CD14-positive monocyte (primary cell): ENCODE measurements around the gene PSORS1C2. TPM values are rescaled to one million over a fixed set of nuclear protein-coding genes. Genes with fewer than 3 reads are reported as not detected.
A peak's percentile ranks its signal among the peaks of the same experiment; 100 is the strongest.

ENCODE experiments used
- DNase-seq, 3 donors: peaks; one replicate each; pipeline ENCODE4 v3.0.0-alpha.2; 2011 to 2022
- H2AFZ ChIP-seq: 2 replicates; pipeline ENCODE4 v1.6.0; 2012; ENCODE audit warnings: mild to moderate bottlenecking, low read depth, low read length, inconsistent platforms; ENCODE audit not compliant: insufficient read depth, poor library complexity, severe bottlenecking
- H3K27ac ChIP-seq, 2 donors: 1 replicate in 1 of 2; 2 replicates in 1 of 2; pipeline ENCODE4 v1.5.1; 2012 to 2013; ENCODE audit warnings: low read length in 2 of 2, control low read depth in 1 of 2, inconsistent platforms in 1 of 2, low read depth in 1 of 2, mild to moderate bottlenecking in 1 of 2
- H3K27me3 ChIP-seq, 2 donors: one replicate each; pipeline versions ENCODE4 v1.6.0 to v1.6.1; 2011 to 2013; ENCODE audit warnings: low read length in 2 of 2; ENCODE audit not compliant: control insufficient read depth in 2 of 2, insufficient read depth in 2 of 2
- H3K36me3 ChIP-seq, 2 donors: replicated peaks in 1 of 2; 1 replicate in 1 of 2; 2 replicates in 1 of 2; pipeline versions ENCODE4 v1.5.1 to v1.6.1; 2012 to 2013; ENCODE audit warnings: low read length in 2 of 2, control low read depth in 1 of 2, inconsistent platforms in 1 of 2, mild to moderate bottlenecking in 1 of 2; ENCODE audit not compliant: insufficient read depth in 2 of 2, control insufficient read depth in 1 of 2
- H3K4me1 ChIP-seq, 2 donors: 1 replicate in 1 of 2; 2 replicates in 1 of 2; pipeline versions ENCODE4 v1.5.1 to v1.6.1; 2012 to 2013; ENCODE audit warnings: low read length in 2 of 2, control low read depth in 1 of 2, inconsistent platforms in 1 of 2, mild to moderate bottlenecking in 1 of 2, moderate library complexity in 1 of 2; ENCODE audit not compliant: insufficient read depth in 2 of 2, control insufficient read depth in 1 of 2
- H3K4me2 ChIP-seq: replicated peaks from 2 replicates; pipeline ENCODE3; 2012; ENCODE audit warnings: low read length, moderate library complexity, mild to moderate bottlenecking; ENCODE audit not compliant: poor library complexity, severe bottlenecking; ENCODE audit errors: extremely low read depth
- H3K4me3 ChIP-seq, 3 experiments: fragments of 200-600 bp in 1 of 3; sonication (generic) in 1 of 3; replicated peaks in 1 of 3; 1 replicate in 2 of 3; 2 replicates in 1 of 3; pipeline ENCODE4 v1.5.1; 2011 to 2013; ENCODE audit warnings: low read length in 3 of 3, mild to moderate bottlenecking in 3 of 3, control low read depth in 2 of 3, low read depth in 2 of 3, inconsistent platforms in 1 of 3, moderate library complexity in 1 of 3
- H3K79me2 ChIP-seq: 2 replicates; pipeline ENCODE4 v1.6.0; 2012; ENCODE audit warnings: mild to moderate bottlenecking, control low read depth, inconsistent platforms, low read length, moderate library complexity; ENCODE audit not compliant: insufficient read depth
- H3K9ac ChIP-seq: 2 replicates; pipeline ENCODE4 v1.6.0; 2017; ENCODE audit warnings: low read length, mild to moderate bottlenecking; ENCODE audit not compliant: insufficient read depth, poor library complexity, severe bottlenecking
- H3K9me3 ChIP-seq, 2 donors: replicated peaks in 1 of 2; 1 replicate in 1 of 2; 2 replicates in 1 of 2; pipeline versions ENCODE4 v1.5.1 to v1.6.1; 2012 to 2013; ENCODE audit warnings: low read length in 2 of 2, control low read depth in 1 of 2; ENCODE audit not compliant: control insufficient read depth in 1 of 2, insufficient read depth in 1 of 2
- H4K20me1 ChIP-seq: 2 replicates; pipeline ENCODE4 v1.6.0; 2012; ENCODE audit warnings: mild to moderate bottlenecking, low read length, control low read depth, moderate library complexity; ENCODE audit not compliant: insufficient read depth
- H3K27ac Mint-ChIP-seq, 7 donors: one replicate each; pipeline ENCODE4 v1.8.0; 2020; ENCODE audit warnings: mild to moderate bottlenecking in 7 of 7, mixed read lengths in 7 of 7, moderate library complexity in 6 of 7, inconsistent platforms in 2 of 7
- H3K27me3 Mint-ChIP-seq, 3 donors: one replicate each; pipeline ENCODE4 v1.8.0; 2021 to 2022; ENCODE audit warnings: low read depth in 3 of 3, mild to moderate bottlenecking in 3 of 3, mixed read lengths in 3 of 3, moderate library complexity in 3 of 3, inconsistent platforms in 1 of 3
- H3K36me3 Mint-ChIP-seq, 2 donors: one replicate each; pipeline ENCODE4 v1.8.0; 2020; ENCODE audit warnings: mixed read lengths in 2 of 2, inconsistent platforms in 1 of 2, mild to moderate bottlenecking in 1 of 2
- H3K4me1 Mint-ChIP-seq: one replicate; pipeline ENCODE4 v1.8.0; 2020; ENCODE audit warnings: mild to moderate bottlenecking, mixed read lengths
- H3K4me3 Mint-ChIP-seq, 2 donors: one replicate each; pipeline ENCODE4 v1.8.0; 2020; ENCODE audit warnings: mild to moderate bottlenecking in 2 of 2, mixed read lengths in 2 of 2, moderate library complexity in 1 of 2
- H3K9me3 Mint-ChIP-seq, 7 donors: one replicate each; pipeline ENCODE4 v1.8.0; 2020 to 2022; ENCODE audit warnings: mixed read lengths in 7 of 7, mild to moderate bottlenecking in 6 of 7, moderate library complexity in 6 of 7, inconsistent platforms in 2 of 7
- WGBS: methylation state at CpG from one replicate; pipeline ENCODE4 v1.1.5; 2013; ENCODE audit warnings: missing lambda C conversion rate; ENCODE audit not compliant: insufficient coverage; 5-methylcytosine and 5-hydroxymethylcytosine counted together
- intact Hi-C, 2 donors: fragments of 100-400 bp; cut with micrococcal nuclease; formaldehyde crosslinking; loops; one replicate each; pipeline versions ENCODE4 v1.15.0 to v1.15.1; 2023
- polyA plus RNA-seq, 3 donors: library from polyadenylated mRNA; depleted of rRNA in 1 of 3; unstranded in 2 of 3; stranded (reverse) in 1 of 3; fragments of 300-500 nt in 2 of 3; fragments of >200 nt in 1 of 3; fragmentation: Illumina TruSeq in 2 of 3; gene quantifications; 1 replicate in 2 of 3; 2 replicates in 1 of 3; pipeline ENCODE4 v1.2.3, GENCODE V29; 2012 to 2021
- TF ChIP-seq, protein P1 (sequence below): fragments of 200-600 bp; IDR thresholded peaks from one replicate; pipeline ENCODE4 v1.8.0; 2022; ENCODE audit warnings: antibody characterized with exemption, mild to moderate bottlenecking

The PSORS1C2 gene
- polyA plus RNA-seq, 3 donors = not detected

DNA sequence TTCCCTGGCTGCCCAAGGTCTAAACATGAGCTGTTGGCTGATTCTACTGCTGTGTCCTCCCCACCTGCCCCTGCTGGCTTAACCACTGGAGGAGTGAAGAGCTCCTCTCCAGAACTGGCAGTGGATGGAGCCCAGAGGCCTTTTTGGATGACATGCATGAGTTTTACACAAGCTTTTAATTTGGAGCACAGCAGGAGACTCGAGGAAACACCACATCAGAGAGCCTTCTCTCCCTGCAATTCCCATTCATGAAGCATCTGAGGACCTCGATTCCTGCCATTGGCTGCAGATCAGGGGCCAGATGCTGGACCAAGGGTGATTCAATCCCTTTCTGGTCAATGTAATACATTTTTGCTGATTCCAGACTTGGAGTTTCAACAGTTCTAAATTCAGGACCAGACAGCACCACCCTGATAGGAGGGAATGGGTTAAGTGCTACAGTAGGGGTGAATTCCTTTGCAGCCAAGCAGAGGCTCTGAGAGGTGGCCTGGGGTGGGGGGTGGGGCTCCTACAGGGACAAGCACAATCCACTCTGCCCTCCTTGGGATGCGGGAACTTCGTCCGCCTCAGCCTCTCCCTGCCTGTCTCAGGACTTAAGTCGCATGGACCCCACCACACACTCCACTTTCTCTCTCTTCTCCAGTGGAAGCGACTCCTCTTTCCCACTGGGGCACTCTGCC is 24.9 kb downstream of the PSORS1C2 start:
- Histone ChIP-seq H2AFZ (peak overlapping the region; percentile 17), H3K27ac (no peak overlapping the region), H3K27me3 (peaks cover 0 to 3% of the 10 kb centered on the region in 2 donors), H4K20me1 (no peaks in the 10 kb centered on the region), H3K36me3 (no peaks in the 10 kb centered on the region), H3K4me1 (peaks cover 9 to 25% of the 10 kb centered on the region in 2 donors), H3K9me3 (no peaks in the 10 kb centered on the region), H3K9ac (no peak overlapping the region), H3K79me2 (no peaks in the 10 kb centered on the region), H3K4me2 (no peak overlapping the region), H3K4me3 (no peak overlapping the region)
- H3K4me1 Mint-ChIP-seq = peaks cover 30% of the 10 kb centered on the region
- peaks cover 17 to 19% (median 18%) of the 10 kb centered on the region in 3 donors for H3K27me3 Mint-ChIP-seq
- H3K9me3 Mint-ChIP-seq = peaks cover 0 to 2% (median 0%) of the 10 kb centered on the region in 7 donors
- TF ChIP-seq, protein P1, sequence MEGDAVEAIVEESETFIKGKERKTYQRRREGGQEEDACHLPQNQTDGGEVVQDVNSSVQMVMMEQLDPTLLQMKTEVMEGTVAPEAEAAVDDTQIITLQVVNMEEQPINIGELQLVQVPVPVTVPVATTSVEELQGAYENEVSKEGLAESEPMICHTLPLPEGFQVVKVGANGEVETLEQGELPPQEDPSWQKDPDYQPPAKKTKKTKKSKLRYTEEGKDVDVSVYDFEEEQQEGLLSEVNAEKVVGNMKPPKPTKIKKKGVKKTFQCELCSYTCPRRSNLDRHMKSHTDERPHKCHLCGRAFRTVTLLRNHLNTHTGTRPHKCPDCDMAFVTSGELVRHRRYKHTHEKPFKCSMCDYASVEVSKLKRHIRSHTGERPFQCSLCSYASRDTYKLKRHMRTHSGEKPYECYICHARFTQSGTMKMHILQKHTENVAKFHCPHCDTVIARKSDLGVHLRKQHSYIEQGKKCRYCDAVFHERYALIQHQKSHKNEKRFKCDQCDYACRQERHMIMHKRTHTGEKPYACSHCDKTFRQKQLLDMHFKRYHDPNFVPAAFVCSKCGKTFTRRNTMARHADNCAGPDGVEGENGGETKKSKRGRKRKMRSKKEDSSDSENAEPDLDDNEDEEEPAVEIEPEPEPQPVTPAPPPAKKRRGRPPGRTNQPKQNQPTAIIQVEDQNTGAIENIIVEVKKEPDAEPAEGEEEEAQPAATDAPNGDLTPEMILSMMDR = no peak
- peak overlapping the region in 2 of 7 donors; percentile 22 to 46 for H3K27ac Mint-ChIP-seq
- no peak overlapping the region for H3K4me3 Mint-ChIP-seq
- 60% methylated on average over 5 of the region's 7 CpGs for WGBS
- no peaks in the 10 kb centered on the region for H3K36me3 Mint-ChIP-seq
- intact Hi-C loops = no loop called here
- DNase-seq = no peak

- Histone ChIP-seq H3K9me3 (no peaks in the 10 kb centered on the region), H3K4me3 (no peak within 1 kb of the TSS), H3K27me3 (peaks cover 0 to 3% of the 10 kb centered on the region in 2 donors), H3K27ac (no peak within 1 kb of the TSS), H3K4me2 (no peak within 1 kb of the TSS), H3K36me3 (no peaks in the 10 kb centered on the region), H2AFZ (no peak within 1 kb of the TSS), H3K9ac (no peak within 1 kb of the TSS), H3K4me1 (peaks cover 16 to 32% of the 10 kb centered on the region in 2 donors), H3K79me2 (no peaks in the 10 kb centered on the region), H4K20me1 (no peaks in the 10 kb centered on the region)
- Mint-ChIP-seq H3K27ac (peak within 1 kb of the TSS in 3 of 7 donors; percentile 25 to 66 (median 31)), H3K4me1 (peaks cover 39% of the 10 kb centered on the region), H3K27me3 (peaks cover 12 to 15% (median 14%) of the 10 kb centered on the region in 3 donors), H3K9me3 (peaks cover 0 to 2% (median 0%) of the 10 kb centered on the region in 7 donors), H3K36me3 (no peaks in the 10 kb centered on the region), H3K4me3 (no peak within 1 kb of the TSS)
- DNase-seq = no peak
- TF ChIP-seq, protein P1 = no peak
- intact Hi-C loops = no loop called here
- WGBS = 100% methylated on average over 1 of the region's 5 CpGs
Observed at GRCh38 chr6:31112478-31112877, 26.4 kb downstream of the PSORS1C2 start, which contains the start of gene C6orf15. Gene C6orf15, minus strand, starts transcription at chr6:31112575. Its CDS starts 20 bp downstream, at chr6:31112555.
